AG20443 (cell line): ENCODE measurements around the gene CHRNE.
"Not testable (repeated sequence)": the region's sequence is repeated elsewhere in the genome, so short reads cannot be mapped to it uniquely, and the experiment has no call there.

Source experiments
- DNase-seq: peaks from one replicate; pipeline ENCODE4 v3.0.0; 2012; ENCODE audit warnings: low spot score, mixed read lengths

CHRNE gene

GRCh38 chr17:4939796-4940554 is 37.1 kb upstream of the CHRNE start, which contains the start of the genes RNF167 and SLC25A11:
Gene RNF167, plus strand, starts transcription at chr17:4940268. Its CDS starts 642 bp downstream, at chr17:4940910.
Gene SLC25A11, minus strand, starts transcription at chr17:4940046. Its CDS starts 136 bp downstream, at chr17:4939910.
- peak; percentile 99 for DNase-seq

- no peak for DNase-seq
Observed at GRCh38 chr17:4939546-4939795, 36.6 kb upstream of the CHRNE start.

- no peak for DNase-seq
Observed at GRCh38 chr17:4938688-4939545, 36.0 kb upstream of the CHRNE start.

- no peak for DNase-seq
Observed at GRCh38 chr17:4938069-4938491, 35.2 kb upstream of the CHRNE start.

- DNase-seq: no peak
Observed at GRCh38 chr17:4937553-4937952, 34.7 kb upstream of the CHRNE start.

- DNase-seq: no peak
Observed at GRCh38 chr17:4936436-4936835, 33.5 kb upstream of the CHRNE start.

- no peak for DNase-seq
Observed at GRCh38 chr17:4935650-4936049, 32.8 kb upstream of the CHRNE start.

- DNase-seq: peak; percentile 40
Observed at GRCh38 chr17:4934173-4934979, 31.5 kb upstream of the CHRNE start.

- no peak for DNase-seq
Observed at GRCh38 chr17:4933646-4934045, 30.7 kb upstream of the CHRNE start.

- no peak for DNase-seq
Observed at GRCh38 chr17:4932756-4933155, 29.9 kb upstream of the CHRNE start.

- no peak for DNase-seq
Observed at GRCh38 chr17:4931963-4932362, 29.1 kb upstream of the CHRNE start, which contains the start of gene GP1BA. Gene GP1BA, plus strand, starts transcription at chr17:4932277. Its CDS starts 328 bp downstream, at chr17:4932605.

- DNase-seq: no peak
Observed at GRCh38 chr17:4928881-4929280, 26.0 kb upstream of the CHRNE start.

- not testable (repeated sequence) for DNase-seq
Observed at GRCh38 chr17:4926577-4927335, 23.9 kb upstream of the CHRNE start.

- no peak for DNase-seq
Observed at GRCh38 chr17:4921320-4921719, 18.4 kb upstream of the CHRNE start.

GRCh38 chr17:4920351-4921048 is 17.6 kb upstream of the CHRNE start:
- DNase-seq: no peak

GRCh38 chr17:4919511-4920047 is 16.7 kb upstream of the CHRNE start:
- no peak for DNase-seq

- not testable (repeated sequence) for DNase-seq
Observed at GRCh38 chr17:4914551-4914950, 11.7 kb upstream of the CHRNE start.

GRCh38 chr17:4913994-4914393 is 11.1 kb upstream of the CHRNE start:
- no peak for DNase-seq

GRCh38 chr17:4908711-4909496 is 6.0 kb upstream of the CHRNE start:
- peak; percentile 96 for DNase-seq

- no peak for DNase-seq
Observed at GRCh38 chr17:4908301-4908700, 5.4 kb upstream of the CHRNE start.
